HG03378 (cell line): ENCODE measurements around the gene RPL36AL.
"Not testable (repeated sequence)": the region's sequence is repeated elsewhere in the genome, so short reads cannot be mapped to it uniquely, and the experiment has no call there.

Source experiments
- ATAC-seq: cut with Tn5 transposase; IDR thresholded peaks from one replicate; pipeline ENCODE4 v1.9.1; 2021; ENCODE audit warnings: mild to moderate bottlenecking, moderate library complexity; ENCODE audit not compliant: unreplicated experiment

The RPL36AL gene

GRCh38 chr14:49620182-49621113 is at the start of gene RPL36AL, which contains the start of gene MGAT2:
Gene RPL36AL (minus strand): TSS chr14:49620626. CDS start chr14:49619104, 1,522 bp downstream.
Gene MGAT2 (plus strand): TSS chr14:49620799. CDS start chr14:49621269, 470 bp downstream.
- ATAC-seq: peak; percentile 90

DNA sequence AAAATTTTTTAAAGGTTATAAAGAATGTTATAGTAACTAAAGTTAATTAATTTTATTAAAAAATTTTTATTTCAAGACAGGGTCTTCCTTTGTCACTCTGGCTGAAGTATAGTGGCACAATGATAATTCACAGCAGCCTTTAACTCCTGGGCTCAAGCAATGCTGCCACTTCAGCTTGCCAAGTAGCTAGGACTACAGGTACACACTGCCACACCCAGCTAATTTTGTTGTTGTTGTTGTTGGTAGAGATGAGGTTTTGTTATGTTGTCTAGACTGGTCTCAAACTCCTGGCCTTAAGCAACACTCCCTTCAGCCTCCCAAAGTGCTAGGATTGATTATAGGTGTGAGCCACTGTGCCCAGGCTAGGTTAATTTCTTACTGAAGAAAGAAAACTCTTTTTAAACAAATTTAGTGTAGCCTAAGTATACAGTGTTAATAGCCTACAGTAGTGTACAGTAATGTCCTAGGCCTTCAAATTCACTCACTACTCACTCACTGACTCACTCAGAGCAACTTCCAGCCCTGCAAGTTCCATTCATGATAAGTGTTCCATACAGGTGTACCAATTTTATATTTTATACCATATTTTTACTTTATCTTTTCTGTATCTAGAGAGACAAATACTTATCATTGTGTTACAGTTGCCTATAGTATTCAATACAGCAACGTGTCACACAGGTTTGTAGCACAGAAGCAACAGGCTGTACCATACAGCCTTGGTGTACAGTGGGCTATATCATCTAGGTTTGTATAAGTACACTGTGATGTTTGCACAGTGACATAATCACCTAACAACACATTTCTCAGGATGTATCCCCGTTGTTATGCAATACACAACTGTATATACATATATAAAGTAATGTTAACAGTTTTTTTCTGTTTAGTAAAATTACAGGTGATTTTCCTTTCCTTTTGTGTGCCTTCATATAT is 39.4 kb upstream of the RPL36AL start:
- ATAC-seq: no peak

DNA sequence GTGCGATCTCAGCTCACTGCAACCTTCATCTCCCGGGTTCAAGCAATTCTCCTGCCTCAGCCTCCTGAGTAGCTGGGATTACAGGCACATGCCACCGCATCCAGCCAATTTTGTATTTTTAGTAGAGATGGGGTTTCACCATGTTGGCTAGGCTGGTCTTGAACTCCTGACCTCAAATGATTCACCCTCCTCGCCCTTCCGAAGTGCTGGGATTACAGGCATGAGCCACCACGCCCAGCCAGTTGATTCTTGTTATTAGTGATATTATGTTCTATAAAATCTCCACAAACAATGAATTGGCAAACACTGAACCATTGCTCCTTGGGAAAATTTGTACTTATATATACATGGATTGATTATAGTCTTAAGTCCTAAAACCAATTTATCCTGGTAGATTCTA is 37.1 kb upstream of the RPL36AL start:
- ATAC-seq: not testable (repeated sequence)

DNA sequence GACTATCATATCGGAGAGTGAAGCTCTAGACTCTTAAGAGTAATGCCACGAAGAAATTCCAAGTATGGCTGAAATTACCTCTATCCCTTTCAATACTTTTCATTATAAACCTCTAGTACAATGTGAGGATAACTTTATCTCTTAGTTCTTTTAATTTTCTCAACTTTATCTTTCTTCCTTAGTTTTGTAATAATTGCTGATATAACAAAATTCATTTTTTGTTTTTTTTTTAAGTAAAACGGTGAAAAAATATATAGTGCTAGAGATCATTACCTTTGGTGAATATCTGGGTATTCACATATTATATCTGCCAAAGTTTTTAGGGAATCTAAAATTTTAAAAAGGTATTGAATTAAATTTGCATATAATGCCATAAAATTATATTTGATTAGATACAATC is 34.1 kb upstream of the RPL36AL start:
- no peak for ATAC-seq

DNA sequence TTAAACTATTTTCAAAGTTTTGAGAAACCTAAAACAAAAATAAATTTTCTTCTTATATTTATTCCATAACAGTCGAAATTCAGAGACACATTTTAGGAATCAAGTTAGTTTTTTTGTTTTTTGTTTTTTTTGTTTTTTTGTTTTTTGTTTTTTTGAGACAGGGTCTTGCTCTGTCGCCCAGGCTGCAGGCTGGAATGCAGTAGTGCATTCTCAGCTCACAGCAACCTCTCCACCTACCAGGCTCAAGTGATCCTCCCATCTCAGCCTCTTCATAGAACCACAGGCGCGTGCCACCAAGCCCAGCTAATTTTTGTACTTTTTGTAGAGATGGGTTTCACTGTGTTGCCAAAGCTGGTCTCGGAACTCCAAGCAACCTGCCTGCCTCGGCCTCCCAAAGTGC is 33.1 kb upstream of the RPL36AL start:
- ATAC-seq: no peak

DNA sequence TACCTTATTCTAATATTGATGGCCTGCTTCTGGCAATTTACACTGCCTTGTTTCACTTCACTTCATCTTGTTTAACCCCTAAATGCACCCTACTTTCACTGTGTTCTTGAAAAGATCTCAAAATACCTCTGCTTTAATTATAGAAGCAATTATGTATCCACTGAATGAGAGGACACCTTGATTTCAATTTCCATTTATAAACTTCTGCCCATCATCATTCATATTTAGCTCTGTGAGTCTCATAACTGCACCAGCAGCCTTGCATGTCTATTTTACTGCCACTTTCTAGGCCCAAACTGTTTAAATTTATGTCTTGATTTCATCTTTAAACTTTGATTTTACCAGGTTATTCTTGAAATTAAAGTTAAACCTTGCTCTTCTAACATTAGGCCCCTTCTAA is 21.7 kb upstream of the RPL36AL start:
- ATAC-seq: no peak

DNA sequence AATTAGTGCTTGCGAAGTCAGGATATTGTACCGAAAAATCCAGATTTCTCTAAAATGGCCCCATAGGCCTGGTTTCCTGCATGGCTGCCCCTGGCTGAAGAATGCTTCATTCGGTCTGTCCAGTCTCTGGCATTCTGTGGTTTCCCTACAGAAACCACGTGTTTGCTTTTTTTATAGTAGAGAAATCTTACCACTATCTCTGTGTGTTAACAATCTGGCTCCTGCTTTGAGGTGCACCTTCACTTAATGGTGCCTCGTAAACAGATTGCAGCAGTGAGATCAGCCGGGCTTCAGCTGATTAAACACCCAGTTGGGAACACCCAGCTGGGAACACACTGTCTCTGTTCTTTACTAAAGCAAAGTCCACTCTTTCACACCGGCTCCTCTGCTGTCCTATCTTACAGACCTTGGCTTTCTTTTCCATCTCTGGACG is 21.3 kb upstream of the RPL36AL start:
- ATAC-seq: no peak

GRCh38 chr14:49640540-49641417 is 20.4 kb upstream of the RPL36AL start:
- ATAC-seq: no peak

GRCh38 chr14:49637534-49638078 is 17.2 kb upstream of the RPL36AL start:
- ATAC-seq: no peak

- no peak for ATAC-seq
These were observed 16.4 kb upstream of the RPL36AL start for GRCh38 chr14:49636866-49637265.

DNA sequence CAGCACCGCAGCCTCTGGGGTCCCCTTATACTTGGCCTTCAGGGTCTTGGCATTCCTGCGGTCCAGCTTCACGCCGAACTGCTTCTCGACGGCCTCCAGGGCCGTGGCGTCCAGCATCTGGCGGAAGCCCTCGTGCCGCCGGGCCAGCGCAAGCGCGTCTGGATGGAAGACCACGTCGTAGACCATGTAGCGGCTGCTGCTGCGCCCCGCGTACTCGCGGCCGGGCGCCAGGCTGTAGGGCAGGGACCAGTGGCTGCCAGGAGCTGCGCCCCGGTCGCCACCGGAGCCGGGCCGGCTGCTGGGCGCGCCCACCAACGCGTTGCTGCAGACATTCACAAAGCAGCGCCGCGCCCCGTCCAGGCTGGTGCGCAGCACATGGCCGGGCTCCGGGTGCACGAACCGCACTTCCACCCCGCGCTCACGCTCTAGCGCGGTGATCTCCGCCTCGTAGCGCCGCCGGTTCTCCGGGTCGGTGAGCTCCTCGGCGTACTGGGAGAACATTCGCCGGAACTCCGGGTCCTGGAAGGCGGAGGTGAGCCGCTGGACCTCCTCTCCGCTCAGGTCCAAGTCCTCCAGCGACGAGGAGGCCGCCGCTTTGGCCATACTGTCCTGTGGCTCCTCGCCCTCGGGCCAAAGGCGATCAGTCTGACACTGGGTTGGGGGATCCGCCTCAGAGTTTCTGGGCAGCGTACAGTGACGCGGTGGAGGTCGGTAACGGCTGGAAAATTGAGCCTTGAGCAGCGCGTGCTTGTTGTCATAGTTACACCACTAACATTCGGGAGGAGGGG is 14.3 kb upstream of the RPL36AL start, which contains the start of gene DNAAF2:
Gene DNAAF2 (minus strand): TSS at position 698 of the 788 bp plus-strand sequence. CDS start 95 bp downstream, at position 603.
- ATAC-seq: peak; percentile 29

DNA sequence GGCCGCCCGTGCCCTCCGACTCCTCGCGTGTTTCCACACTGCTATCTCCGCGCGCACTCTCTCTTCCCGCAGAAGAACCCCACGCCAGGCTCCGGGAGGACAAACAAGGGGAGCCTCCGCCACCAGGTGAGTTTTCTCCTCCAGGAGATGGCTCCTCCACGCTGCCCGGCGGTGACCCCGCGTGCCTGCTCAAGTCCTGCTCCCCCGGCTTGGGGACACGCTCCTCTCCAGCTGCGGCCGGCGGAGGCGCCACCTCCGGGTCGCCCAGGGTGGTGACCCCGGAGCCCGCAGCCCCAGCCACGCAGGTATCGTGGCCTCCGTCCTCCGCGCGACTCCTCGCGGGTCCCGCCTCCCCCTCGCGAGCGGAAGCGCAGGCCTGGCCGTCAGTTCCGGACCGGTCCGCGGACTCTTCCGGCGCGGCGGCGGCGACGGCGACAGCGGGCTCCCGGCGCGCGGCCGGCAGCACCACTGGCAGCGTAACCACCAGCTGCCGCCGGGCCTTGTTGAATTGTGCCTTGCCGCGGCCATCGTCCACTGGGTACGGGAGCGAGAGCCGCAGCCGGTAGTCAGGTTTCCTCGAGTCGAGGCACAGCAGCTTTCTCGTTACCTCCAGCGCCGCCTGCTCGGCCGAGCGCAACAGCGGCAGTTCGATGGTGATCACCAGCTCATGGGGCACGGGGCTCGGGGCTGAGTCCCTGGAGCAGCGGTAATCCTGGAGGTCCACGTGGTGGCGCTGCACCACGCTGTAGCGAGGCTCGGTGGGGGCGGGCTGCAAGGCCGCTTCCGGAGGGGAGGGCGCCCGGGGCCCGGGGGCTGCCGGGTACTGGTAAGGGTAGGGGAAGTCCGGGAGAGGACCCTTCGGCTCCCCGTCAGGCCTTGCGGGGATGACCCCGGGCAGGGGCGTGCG is 13.5 kb upstream of the RPL36AL start:
- peak; percentile 76 for ATAC-seq

DNA sequence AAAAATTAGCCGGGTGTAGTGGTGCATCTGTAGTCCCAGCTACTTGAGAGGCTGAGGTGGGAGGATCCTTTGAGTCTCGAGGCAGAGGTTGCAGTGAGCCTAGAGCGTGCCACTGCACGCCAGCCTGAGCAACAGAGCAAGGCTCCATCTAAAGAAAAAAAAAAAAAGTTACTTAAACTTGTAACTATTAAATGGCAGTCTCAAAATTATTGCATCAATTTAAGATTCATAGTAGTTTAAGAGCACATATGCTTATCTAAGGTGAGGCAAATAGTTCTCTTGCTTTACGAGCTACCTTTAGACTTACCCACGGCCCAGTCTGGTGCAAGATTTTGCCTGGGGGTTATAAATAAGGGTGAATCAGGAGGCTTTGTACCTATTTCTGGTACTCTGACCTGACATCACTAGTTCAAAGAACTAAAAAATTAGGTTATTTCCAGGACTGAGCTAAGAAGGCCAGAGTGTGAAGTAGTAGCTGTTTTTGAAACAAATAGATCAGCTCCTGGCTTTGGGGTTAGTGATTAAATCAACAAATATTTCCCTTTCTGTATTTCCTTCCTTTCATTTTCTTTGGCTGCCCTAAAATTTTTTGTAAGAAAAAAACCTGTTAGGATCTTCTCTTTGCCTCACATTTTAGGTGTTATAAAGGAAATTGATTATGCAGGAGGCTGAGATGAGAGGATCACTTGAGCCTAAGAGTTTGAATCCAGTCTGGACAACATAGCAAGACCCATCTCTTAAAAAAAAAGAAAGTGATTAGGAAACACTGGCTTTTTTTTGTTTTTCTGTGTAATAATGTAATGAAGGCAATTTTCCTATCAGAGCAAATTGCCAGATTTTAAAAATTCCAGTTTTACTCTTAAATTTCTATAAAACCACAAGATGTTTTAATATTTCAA is 3.8 kb upstream of the RPL36AL start:
- peak; percentile 16 for ATAC-seq

- ATAC-seq: no peak
These were observed 3.0 kb upstream of the RPL36AL start for GRCh38 chr14:49623387-49623786.

DNA sequence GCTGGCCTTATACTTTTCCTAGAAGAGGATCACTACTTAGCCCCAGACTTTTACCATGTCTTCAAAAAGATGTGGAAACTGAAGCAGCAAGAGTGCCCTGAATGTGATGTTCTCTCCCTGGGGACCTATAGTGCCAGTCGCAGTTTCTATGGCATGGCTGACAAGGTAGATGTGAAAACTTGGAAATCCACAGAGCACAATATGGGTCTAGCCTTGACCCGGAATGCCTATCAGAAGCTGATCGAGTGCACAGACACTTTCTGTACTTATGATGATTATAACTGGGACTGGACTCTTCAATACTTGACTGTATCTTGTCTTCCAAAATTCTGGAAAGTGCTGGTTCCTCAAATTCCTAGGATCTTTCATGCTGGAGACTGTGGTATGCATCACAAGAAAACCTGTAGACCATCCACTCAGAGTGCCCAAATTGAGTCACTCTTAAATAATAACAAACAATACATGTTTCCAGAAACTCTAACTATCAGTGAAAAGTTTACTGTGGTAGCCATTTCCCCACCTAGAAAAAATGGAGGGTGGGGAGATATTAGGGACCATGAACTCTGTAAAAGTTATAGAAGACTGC is 1.7 kb upstream of the RPL36AL start:
- ATAC-seq: no peak

DNA sequence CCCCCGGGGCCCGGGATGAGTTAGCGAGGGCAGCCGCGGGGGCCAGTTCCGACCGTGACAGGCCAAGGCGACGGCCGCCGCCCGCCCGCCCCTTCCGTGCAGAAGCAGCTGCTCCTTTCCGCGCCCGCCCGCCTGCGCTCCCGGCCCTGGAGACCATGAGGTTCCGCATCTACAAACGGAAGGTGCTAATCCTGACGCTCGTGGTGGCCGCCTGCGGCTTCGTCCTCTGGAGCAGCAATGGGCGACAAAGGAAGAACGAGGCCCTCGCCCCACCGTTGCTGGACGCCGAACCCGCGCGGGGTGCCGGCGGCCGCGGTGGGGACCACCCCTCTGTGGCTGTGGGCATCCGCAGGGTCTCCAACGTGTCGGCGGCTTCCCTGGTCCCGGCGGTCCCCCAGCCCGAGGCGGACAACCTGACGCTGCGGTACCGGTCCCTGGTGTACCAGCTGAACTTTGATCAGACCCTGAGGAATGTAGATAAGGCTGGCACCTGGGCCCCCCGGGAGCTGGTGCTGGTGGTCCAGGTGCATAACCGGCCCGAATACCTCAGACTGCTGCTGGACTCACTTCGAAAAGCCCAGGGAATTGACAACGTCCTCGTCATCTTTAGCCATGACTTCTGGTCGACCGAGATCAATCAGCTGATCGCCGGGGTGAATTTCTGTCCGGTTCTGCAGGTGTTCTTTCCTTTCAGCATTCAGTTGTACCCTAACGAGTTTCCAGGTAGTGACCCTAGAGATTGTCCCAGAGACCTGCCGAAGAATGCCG is 872 bp upstream of the RPL36AL start:
- no peak for ATAC-seq
